Neural crest cell (in vitro differentiated cells): Measurements from ENCODE around the gene TEX261. TPM values are rescaled to one million over a fixed set of nuclear protein-coding genes. Genes with fewer than 3 reads are reported as not detected.
A peak's percentile ranks its signal among the peaks of the same experiment; 100 is the strongest.

Experiments
- DNase-seq: peaks from one replicate; pipeline ENCODE4 v3.0.0; 2021; ENCODE audit warnings: low read depth, mixed read lengths, low spot score
- H3K27ac Mint-ChIP-seq: one replicate; pipeline ENCODE4 v1.8.0; 2021; ENCODE audit warnings: mild to moderate bottlenecking, mixed read lengths; ENCODE audit not compliant: unreplicated experiment
- H3K27me3 Mint-ChIP-seq: 2 replicates; pipeline ENCODE4 v1.8.0; 2021; ENCODE audit warnings: low read depth, mild to moderate bottlenecking, mixed read lengths
- H3K36me3 Mint-ChIP-seq: 2 replicates; pipeline ENCODE4 v1.8.0; 2021; ENCODE audit warnings: low read depth, mild to moderate bottlenecking, mixed read lengths
- H3K4me1 Mint-ChIP-seq: 2 replicates; pipeline ENCODE4 v1.8.0; 2021; ENCODE audit warnings: mixed read lengths
- H3K4me3 Mint-ChIP-seq: one replicate; pipeline ENCODE4 v1.8.0; 2021; ENCODE audit warnings: mild to moderate bottlenecking, mixed read lengths
- H3K9me3 Mint-ChIP-seq: 2 replicates; pipeline ENCODE4 v1.8.0; 2021; ENCODE audit warnings: mixed read lengths
- total RNA-seq: library from RNA; stranded (reverse); gene quantifications from 2 replicates; pipeline ENCODE4 v1.2.1, GENCODE V29; 2021
- TF ChIP-seq, protein P1 (sequence below): fragments of 200-600 bp; sonication (generic); conservative IDR thresholded peaks from 2 replicates; pipeline ENCODE4 v1.5.0; 2021; ENCODE audit warnings: antibody characterized with exemption, mild to moderate bottlenecking

Gene TEX261
- total RNA-seq, 1 donor from 2014 or later: 57.2 TPM

DNA sequence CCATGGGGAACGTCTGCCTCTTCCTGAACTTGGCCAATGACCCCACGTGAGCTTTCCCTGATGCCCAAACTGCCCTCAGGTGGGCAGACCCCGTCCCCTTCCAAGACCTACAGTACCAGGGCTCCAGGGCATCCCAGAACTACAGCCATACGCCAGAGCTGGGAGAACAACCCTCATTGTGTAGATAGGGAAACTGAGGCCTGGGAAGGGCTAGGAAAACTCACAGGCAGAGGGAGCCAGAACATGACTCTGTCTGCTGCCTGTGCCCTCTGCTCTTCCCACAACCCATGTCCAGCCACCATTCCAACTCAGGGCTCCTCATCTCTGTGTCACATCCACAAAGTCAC, 33.1 kb downstream of the TEX261 start:
- Mint-ChIP-seq H3K4me3 (no peak overlapping the region), H3K4me1 (peaks cover 7% of the 10 kb centered on the region), H3K9me3 (no peaks in the 10 kb centered on the region), H3K27me3 (peaks cover 43% of the 10 kb centered on the region), H3K27ac (no peak overlapping the region), H3K36me3 (no peaks in the 10 kb centered on the region)
- no peak for DNase-seq
- TF ChIP-seq, protein P1, sequence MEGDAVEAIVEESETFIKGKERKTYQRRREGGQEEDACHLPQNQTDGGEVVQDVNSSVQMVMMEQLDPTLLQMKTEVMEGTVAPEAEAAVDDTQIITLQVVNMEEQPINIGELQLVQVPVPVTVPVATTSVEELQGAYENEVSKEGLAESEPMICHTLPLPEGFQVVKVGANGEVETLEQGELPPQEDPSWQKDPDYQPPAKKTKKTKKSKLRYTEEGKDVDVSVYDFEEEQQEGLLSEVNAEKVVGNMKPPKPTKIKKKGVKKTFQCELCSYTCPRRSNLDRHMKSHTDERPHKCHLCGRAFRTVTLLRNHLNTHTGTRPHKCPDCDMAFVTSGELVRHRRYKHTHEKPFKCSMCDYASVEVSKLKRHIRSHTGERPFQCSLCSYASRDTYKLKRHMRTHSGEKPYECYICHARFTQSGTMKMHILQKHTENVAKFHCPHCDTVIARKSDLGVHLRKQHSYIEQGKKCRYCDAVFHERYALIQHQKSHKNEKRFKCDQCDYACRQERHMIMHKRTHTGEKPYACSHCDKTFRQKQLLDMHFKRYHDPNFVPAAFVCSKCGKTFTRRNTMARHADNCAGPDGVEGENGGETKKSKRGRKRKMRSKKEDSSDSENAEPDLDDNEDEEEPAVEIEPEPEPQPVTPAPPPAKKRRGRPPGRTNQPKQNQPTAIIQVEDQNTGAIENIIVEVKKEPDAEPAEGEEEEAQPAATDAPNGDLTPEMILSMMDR: no peak

DNA sequence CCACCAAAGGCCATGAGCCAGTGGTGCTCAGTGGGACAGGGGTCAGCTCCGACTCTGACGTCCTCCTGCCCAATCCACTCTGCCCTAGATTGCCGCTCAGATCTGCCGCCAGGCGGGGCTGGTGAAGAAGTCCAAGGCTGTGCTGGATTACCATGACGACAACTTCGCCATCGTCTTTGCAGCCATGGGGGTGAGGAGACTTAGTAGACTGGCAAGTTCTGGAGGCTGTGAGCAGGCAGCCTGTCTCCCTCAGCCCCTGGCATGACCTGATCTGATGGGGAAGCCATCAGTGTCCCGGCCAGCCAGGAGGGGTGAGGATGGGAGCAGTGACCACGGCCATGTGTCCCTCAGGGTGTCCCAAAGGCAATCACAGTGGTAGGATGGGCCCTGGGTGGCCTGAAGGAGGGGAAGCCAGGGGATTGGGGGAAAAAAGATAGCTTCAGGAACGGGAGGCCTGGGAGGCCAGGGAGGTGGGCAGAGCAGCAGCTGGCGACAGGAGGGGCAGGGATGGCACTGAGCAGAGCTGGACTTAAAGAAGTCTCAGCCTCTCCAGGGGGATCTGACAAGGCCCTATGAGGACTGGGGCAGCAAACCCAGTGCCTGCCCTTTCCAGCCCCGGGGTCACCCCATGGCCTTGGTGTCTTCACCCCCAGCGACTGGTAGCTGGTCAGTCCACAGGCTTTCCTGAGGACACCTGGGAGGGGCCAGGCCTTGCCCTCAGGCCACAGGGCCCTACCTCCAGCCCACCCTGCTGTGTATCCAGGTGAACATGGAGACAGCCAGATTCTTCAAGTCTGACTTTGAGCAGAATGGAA, 33.6 kb downstream of the TEX261 start:
- H3K27me3 Mint-ChIP-seq: peaks cover 45% of the 10 kb centered on the region
- no peak overlapping the region for H3K27ac Mint-ChIP-seq
- H3K4me3 Mint-ChIP-seq: no peak overlapping the region
- DNase-seq: no peak
- no peaks in the 10 kb centered on the region for H3K9me3 Mint-ChIP-seq
- TF ChIP-seq, protein P1: peak; percentile 6
- no peaks in the 10 kb centered on the region for H3K36me3 Mint-ChIP-seq
- H3K4me1 Mint-ChIP-seq: peaks cover 7% of the 10 kb centered on the region

DNA sequence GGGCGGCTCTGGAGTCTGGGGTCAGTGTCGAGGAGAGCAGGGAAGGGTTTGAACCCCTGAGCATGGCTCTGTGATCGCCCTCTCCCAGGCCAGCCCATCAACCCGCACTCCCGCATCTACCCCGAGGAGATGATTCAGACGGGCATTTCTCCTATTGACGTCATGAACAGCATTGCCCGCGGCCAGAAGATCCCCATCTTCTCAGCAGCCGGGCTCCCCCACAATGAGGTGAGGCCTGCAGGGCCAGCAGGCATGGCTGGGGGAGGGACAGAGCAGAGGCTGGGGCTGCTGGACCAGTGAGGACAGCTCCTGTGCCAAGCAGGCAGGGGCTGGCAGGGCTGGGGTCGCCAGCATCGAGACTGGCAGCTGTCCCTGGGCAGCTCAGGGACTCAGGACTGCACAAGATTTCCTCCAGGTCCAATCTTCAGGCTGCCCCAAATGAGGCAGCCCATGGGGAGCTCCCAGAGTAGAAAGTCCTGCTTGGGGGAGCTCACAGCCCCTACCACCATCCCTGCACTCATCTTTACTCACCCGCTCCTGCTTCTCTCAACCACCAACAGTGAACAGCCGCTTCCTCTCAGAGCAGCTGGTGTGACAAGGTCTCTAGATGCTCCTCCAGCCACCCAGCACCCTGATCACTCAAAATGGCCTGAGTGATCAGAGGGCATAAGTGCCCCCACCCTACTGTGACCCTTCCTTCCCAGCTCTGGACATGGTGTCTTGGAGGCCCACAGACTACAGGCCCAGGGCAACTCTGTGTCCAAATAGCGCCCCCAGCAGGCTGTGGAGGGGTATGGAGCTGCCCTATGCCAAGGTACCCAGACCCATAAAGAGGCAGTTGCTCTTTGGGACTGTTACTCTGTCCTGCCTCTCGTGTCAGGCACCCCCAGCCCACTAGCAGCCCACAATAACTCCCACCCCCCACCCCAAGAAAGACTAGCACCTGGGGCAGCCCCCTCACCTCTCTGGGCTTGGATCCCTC, 34.5 kb downstream of the TEX261 start:
- Mint-ChIP-seq H3K27me3 (peaks cover 44% of the 10 kb centered on the region), H3K27ac (no peak overlapping the region), H3K36me3 (no peaks in the 10 kb centered on the region), H3K4me3 (no peak overlapping the region), H3K4me1 (peaks cover 5% of the 10 kb centered on the region), H3K9me3 (no peaks in the 10 kb centered on the region)
- TF ChIP-seq, protein P1: peak; percentile 21
- DNase-seq: no peak

DNA sequence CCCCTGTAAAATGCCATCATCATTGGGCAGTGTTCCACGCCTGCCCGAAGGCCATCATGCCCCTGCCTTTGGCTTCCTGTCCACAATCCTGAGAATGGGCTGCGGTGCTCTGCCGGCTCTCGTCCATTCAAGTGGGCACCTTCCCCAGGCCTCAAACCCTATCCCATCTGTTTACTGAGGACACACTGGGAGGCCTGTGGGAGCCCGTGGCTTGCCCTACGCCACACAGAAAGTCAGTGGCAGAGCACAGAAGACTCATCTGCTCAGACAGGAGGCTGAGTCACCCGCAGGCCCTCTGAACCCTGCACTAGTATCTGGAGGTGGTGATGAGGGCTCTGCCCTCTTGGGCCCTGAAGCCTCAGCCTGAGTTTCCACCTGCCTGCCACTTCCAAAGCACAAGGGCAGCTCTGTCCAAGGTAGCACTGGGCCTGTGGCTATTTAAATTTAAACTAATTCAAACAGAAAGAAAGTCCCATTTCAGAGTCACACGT, 35.4 kb downstream of the TEX261 start:
- Mint-ChIP-seq H3K27ac (no peak overlapping the region), H3K4me1 (no peaks in the 10 kb centered on the region), H3K36me3 (no peaks in the 10 kb centered on the region), H3K9me3 (no peaks in the 10 kb centered on the region), H3K27me3 (peaks cover 44% of the 10 kb centered on the region), H3K4me3 (no peak overlapping the region)
- no peak for DNase-seq
- TF ChIP-seq, protein P1: no peak

DNA sequence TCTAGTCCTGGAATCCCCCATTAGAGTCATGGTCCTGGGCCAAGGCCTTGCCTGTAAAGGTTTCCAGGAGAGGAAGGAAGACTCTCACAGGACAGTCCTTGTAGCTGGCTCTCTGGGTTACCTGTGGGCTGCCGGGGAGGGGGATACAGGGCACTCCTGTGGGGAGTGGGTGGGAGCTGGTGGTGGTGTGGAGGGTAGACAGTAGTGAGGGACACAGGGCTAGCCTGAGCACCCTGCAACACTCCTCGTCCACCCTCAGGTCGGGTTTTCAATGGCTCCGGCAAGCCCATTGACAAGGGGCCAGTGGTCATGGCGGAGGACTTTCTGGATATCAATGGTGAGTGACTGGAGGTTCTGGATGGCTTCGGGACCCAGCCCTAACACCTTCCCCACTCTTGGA, 35.9 kb downstream of the TEX261 start:
- Mint-ChIP-seq H3K9me3 (no peaks in the 10 kb centered on the region), H3K27me3 (peaks cover 44% of the 10 kb centered on the region), H3K4me3 (no peak overlapping the region), H3K4me1 (no peaks in the 10 kb centered on the region), H3K27ac (no peak overlapping the region), H3K36me3 (no peaks in the 10 kb centered on the region)
- TF ChIP-seq, protein P1: no peak
- DNase-seq: no peak
